ENCODE data around the gene HIF3A. TPM values are rescaled to one million over a fixed set of nuclear protein-coding genes. Genes with fewer than 3 reads are reported as not detected.

HIF3A gene
- total and polyA plus RNA-seq, 9 of the 15 experiments (the other 6 are each of a cell fraction or from before 2014, with no cell fraction given), result 0.29 TPM; not detected in 8

DNA sequence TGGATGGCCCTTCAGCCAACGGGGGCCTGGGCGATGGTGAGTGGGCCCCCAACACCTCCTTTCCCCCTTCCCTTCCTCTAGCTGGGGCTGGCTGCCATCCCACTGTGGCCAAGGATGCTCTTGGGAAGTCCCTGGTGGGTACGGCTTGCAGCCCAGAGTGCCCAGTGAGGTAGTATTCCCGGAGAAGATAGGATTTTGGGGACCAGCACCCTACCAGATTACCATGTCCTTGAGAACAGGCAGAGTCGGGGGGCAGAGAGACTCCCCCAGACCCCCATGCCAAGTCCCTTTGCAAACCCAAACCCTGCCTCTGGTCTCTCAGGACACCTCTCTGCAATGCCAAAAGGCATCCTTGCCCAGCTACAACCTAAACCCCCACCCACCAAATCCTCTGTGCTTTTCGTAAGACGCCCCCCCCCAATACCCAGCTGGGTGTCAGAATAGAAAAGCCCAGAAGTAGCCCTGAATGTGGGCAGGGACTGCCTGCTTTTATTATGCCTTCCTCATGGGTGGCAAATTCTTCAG is 1.7 kb downstream of the HIF3A start:
- Histone ChIP-seq H3K27me3 (ENCODE audit: control insufficient read depth in 2 of 2, insufficient read depth in 2 of 2, low read length in 2 of 2) (peaks cover 0 to 3% of the 10 kb centered on the region in 2 experiments; a peak in 2 of 5 replicates), H4K20me1 (replicated peaks; ENCODE audit: control insufficient read depth, insufficient read depth, low read length) (no peaks in the 10 kb centered on the region), H3K27ac (ENCODE audit: extremely low read depth, low read depth, low read length) (no peak overlapping the region), H2AFZ (ENCODE audit: low read depth, low read length) (no peak overlapping the region), H3K36me3 (ENCODE audit: control insufficient read depth, insufficient read depth, low read length) (no peaks in the 10 kb centered on the region), H3K9me1 (ENCODE audit: control insufficient read depth, insufficient read depth, low read length) (no peaks in the 10 kb centered on the region), H3K9me3 (replicated peaks; ENCODE audit: control insufficient read depth, insufficient read depth, low read depth, low read length) (no peaks in the 10 kb centered on the region), H3K79me2 (ENCODE audit: control insufficient read depth, insufficient read depth, low read length) (no peaks in the 10 kb centered on the region), H3K4me2 (ENCODE audit: insufficient read depth, low read length) (no peak overlapping the region), H3K9ac (ENCODE audit: insufficient read depth in 1 of 2, low read depth in 2 of 2, low read length in 2 of 2) (peak overlapping the region in 1 of 2 experiments; percentile 35; a peak in 1 of 4 replicates), H3K4me1 (replicated peaks in 1 of 2; ENCODE audit: control insufficient read depth in 2 of 2, insufficient read depth in 2 of 2, low read length in 2 of 2) (peaks cover 0 to 28% of the 10 kb centered on the region in 2 experiments; a peak in 2 of 5 replicates), H3K4me3 (no peak overlapping the region)
- in situ Hi-C loops (cut with MboI) (no loop called here), intact Hi-C loops (cut with micrococcal nuclease) (no loop called here)
- ChIA-PET POLR2A (interaction anchor here (0.6 to 1.2 kb wide), 2 partner anchors 17 to 231 kb away, joined by 3 to 5 read pairs; no protein-coding TSS in a partner anchor), CTCF (ENCODE audit: low intra/inter-chr PET ratio) (no interaction called here)
- ATAC-seq, result no peak
- 12% methylated on average over 7 of the region's 7 CpGs for WGBS (ENCODE audit: insufficient coverage, low coverage, missing lambda C conversion rate)
- no peak for DNase-seq (ENCODE audit: extremely low read depth in 1 of 4, low spot score in 3 of 4)
- no TSS peak for BruUV-seq (replicated peaks)
- TF ChIP-seq OTX1 (CRISPR knock-in tag; IDR thresholded peaks at IDR 0.05), result no peak
- no peak for TF ChIP-seq ZKSCAN1 (IDR thresholded peaks at IDR 0.05; ENCODE audit: low read depth, low read length)
- TF ChIP-seq, protein P1, sequence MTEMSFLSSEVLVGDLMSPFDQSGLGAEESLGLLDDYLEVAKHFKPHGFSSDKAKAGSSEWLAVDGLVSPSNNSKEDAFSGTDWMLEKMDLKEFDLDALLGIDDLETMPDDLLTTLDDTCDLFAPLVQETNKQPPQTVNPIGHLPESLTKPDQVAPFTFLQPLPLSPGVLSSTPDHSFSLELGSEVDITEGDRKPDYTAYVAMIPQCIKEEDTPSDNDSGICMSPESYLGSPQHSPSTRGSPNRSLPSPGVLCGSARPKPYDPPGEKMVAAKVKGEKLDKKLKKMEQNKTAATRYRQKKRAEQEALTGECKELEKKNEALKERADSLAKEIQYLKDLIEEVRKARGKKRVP (CRISPR knock-in tag; IDR thresholded peaks at IDR 0.05), result no peak
- no peak for TF ChIP-seq ESRRB (CRISPR knock-in tag; IDR thresholded peaks at IDR 0.05; ENCODE audit: borderline replicate concordance)
- no peak for TF ChIP-seq ADNP (tag; IDR thresholded peaks at IDR 0.05)
- TF ChIP-seq MIER1 (IDR thresholded peaks at IDR 0.05; ENCODE audit: low read depth), result no peak
- no peak for TF ChIP-seq POLR2H (tag; IDR thresholded peaks at IDR 0.05; ENCODE audit: low read depth)
- TF ChIP-seq, protein P2, sequence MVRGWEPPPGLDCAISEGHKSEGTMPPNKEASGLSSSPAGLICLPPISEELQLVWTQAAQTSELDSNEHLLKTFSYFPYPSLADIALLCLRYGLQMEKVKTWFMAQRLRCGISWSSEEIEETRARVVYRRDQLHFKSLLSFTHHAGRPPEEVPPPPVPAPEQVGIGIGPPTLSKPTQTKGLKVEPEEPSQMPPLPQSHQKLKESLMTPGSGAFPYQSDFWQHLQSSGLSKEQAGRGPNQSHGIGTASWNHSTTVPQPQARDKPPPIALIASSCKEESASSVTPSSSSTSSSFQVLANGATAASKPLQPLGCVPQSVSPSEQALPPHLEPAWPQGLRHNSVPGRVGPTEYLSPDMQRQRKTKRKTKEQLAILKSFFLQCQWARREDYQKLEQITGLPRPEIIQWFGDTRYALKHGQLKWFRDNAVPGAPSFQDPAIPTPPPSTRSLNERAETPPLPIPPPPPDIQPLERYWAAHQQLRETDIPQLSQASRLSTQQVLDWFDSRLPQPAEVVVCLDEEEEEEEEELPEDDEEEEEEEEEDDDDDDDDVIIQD (CRISPR knock-in tag; IDR thresholded peaks at IDR 0.05), result no peak
- no peak for TF ChIP-seq GABPB1 (CRISPR knock-in tag; IDR thresholded peaks at IDR 0.05)
- no peak for FAIRE-seq
